Fibroblast of skin of back (primary cell): ENCODE measurements around the gene CLEC4F.

ENCODE experiments used
- DNase-seq: peaks from one replicate; pipeline ENCODE4 v3.0.0-alpha.2; 2013

The CLEC4F gene

DNA sequence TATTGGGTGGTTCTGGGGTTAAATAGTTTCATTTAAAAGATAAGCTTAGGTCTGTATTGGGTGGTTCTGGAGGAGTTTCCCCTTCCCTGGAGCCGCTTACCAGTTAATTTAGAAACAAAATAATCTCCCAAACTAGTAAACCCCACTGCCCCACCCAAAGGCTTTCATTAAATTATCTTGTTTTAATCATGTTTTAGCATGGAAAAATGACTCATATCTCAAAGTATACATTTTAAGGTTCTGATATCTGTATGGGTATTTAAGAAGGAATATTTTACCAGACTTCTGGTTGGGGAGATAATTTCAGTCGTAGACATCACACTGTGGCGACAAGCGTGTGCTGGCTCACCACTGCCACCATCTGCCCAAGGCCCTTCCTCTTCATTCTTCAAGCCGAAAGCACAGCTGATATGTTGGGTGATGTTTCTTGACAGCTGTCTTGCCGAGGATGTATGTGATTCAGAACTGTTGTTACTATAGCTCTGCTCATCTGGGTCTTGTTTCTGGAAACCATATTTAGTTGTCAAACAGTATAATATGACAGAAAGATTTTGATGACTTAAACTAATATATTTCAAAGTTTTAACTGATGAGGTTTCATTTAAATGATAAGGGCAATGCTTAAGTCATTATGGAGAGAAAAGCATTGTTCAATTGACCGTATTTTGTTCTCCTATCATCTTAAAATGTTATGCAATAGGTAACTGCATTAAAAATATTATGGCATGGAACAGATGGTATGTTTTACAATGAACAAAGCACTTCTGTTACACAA lies 35.1 kb downstream of the CLEC4F start:
- peak; percentile 12 for DNase-seq

DNA sequence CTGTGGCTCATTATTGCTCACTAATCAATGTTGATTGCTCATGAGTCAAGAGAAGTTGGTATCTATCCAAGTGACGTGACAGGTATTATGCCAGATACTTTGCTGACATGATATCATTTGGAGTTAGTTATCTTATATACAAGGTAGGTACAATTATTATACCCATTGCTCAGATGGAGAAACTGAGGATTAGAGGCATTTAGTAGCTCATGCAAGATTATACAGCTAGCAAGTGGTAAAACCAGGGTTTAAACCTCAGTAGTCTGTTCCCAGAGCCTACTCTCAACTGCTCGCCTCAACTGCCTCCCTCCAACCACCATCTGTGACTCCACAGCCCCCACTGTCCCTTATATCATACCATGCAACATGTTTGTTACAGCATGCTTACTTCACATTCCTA lies 36.1 kb downstream of the CLEC4F start:
- DNase-seq: no peak

DNA sequence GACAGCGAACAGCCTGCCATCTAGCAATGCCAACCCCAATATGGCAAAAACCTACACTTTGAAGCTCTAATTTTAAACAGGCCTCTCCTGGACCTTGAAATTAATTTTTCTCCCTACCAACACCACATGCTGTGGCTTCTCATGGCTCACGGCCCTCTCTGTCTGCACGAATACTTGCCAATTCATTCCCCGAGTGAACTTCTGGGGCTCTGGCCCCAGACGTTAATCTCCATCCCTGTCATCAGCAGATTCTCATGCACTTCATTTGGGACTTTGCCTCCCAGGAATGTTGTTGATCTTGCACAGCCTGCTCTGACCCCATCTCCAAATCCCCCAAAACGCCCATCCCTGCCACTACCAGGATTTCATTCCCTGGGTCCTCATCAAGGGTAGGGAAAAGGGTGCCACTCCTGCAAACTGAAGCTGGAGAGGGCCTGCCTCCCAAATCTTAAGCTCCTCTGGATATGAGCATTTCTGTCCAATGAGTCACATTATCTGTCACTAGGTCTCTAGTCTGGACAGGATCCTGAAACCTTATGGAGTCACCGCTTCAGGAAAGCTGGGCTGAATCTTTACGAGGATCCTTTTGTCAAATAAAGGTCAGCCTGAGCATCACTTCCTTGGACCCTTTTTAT lies 40.4 kb downstream of the CLEC4F start:
- peak; percentile 39 for DNase-seq

DNA sequence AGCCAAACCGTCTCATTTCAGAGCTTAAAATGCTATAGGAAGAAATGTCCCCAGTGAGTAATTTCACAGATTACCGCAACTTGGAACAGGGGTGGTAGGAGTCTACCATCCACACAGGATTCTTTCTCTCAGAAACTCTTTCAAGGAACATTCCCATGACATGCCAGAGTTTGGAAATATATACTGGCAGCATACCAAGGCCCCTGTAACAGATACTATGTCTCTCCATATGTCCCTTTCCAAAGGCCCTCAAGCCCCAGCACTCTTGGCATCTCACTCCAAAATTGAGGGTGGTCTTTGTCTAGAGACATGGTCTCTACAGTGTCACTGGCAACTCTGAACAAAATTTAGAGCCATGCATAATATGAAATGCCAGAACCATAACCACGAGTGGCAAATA lies 40.9 kb downstream of the CLEC4F start:
- DNase-seq: no peak

DNA sequence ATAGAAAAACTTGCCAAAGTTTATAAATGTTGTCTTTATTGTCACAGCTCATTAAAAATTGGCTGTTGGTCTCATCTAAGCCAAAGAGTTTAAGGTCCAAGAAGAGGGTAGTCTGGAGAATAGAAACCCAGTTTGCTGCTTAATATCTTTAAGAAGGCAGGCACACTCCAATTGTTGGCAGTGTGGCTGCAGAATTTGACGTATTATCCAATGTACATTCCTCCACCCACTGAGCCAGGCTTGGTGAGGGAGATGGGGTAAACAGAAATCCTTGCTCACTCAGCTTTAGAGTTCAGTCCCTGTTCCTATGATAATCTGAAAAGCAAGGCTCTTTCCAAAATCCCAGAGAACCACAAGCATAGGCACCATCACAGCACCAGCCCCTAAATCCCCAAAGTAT lies 41.7 kb downstream of the CLEC4F start:
- DNase-seq: no peak

DNA sequence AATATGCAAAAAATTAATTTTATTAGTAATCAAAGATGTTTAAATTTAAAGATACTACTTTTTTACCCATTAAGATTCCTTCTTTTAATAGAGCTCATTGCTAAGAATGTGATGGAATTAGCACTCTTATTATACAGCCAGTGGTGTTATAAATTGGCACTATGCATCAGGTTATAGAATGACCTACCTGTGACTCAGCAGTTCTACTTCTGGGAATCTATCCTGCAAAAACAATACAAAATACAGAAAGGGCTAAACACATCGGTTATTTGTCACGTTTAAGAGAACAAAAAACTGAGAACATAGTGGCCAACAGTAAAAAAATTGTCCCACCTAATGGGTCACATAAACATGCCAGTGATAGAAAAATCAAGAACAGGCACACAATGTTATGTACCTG lies 42.9 kb downstream of the CLEC4F start:
- DNase-seq: no peak

DNA sequence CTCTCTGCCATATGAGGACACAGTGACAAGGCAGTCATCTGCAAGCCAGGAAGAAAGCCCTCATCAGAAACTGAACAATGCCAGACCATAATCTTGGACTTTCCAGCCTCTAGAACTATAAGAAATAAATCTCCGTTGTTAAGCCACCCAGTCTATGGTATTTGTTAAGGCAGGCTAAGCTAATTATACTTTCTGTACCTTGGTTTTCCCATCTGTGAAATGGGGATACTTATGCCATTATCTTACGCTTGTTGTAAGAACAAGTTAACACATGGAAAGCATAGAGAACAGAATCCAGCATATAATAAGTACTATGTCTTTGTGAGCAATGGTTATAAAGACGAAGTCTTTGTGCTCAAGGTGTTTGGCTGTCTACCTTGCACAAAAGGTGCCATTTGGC lies 44.1 kb downstream of the CLEC4F start:
- DNase-seq: no peak

DNA sequence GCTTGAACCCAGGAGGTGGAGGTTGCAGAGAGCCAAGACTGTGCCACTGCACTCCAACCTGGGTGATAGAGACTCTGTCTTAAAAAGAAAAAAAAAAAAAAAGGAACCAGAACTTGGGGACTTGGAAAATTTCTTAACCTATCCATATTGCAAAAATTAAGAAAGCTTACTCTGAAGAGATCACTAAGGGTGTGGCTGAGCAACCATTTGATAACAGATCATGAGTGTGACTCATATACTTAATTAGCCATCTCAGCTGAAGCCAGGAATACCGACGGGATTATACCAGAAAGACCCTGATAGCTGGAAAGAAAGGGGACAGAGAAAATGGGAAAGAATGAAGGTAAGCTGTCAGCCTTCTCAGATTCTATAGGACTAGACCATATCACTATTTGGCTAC lies 45.3 kb downstream of the CLEC4F start:
- DNase-seq: no peak

DNA sequence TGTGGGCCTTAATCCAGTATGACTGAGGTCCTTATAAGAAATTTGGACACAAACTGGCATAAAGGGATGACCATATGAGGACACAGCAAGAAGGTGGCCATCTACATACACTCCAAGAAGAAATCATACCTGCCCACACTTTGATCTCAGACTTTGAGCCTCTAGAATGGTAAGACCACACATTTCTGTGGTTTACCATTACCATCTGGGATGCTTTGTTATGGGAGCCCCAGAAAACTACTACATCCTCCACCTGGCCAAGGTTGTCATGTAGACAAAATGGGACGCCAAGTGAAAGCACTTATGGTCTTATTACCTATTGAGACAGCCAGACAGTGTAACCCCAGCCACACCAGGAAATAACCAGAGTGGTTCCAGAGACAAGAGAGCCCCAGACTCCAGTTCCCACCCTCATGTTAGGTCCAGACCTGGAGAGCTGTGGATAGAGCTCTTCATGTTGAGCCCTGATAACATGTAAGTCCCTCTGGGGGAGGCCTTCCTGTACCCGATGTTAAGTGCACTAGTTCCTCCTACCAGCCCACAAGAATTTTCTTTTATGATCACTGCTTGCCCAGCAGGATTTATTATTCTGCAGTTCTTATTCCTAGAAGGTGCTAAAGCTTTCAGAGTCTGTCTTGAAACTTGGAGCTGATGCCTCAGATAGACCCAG lies 47.8 kb downstream of the CLEC4F start:
- no peak for DNase-seq

DNA sequence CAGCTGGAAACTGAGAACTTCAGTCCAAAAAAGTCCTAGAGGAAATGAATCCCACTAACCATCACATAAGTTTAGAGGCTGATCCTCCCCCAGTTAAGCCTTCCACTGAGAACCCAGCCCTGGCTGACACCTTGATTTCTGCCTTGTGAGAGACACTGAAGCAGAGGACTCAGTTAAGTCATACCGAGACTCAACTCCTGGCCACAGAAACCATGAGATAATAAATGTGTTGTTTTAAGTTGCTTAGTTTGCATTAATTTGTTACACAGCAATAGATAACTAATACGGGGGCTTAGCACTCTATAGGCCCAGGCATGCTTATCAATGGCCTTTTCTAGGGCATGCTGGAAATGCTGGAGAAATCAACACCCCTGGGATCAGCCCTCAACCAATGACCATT lies 49.0 kb downstream of the CLEC4F start:
- no peak for DNase-seq

DNA sequence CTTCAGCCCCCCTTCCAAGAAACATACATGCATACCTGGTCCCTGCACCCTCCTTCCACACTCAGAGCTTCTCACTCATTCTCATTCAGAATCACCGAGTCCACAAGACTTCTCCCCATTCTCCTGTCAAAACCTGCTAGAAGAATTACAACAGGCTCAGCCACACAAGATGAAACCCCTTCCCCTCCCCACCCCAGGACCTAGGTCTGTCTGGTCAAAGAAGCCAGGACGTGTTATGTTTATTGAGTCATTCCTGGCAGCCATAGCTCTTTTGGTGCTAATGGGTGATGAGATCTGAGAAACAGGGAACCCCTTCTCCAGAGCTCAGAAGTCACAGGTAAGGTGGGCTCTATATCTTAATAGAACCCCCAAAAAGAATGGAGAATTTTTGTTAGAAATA lies 50.9 kb downstream of the CLEC4F start:
- DNase-seq: no peak

DNA sequence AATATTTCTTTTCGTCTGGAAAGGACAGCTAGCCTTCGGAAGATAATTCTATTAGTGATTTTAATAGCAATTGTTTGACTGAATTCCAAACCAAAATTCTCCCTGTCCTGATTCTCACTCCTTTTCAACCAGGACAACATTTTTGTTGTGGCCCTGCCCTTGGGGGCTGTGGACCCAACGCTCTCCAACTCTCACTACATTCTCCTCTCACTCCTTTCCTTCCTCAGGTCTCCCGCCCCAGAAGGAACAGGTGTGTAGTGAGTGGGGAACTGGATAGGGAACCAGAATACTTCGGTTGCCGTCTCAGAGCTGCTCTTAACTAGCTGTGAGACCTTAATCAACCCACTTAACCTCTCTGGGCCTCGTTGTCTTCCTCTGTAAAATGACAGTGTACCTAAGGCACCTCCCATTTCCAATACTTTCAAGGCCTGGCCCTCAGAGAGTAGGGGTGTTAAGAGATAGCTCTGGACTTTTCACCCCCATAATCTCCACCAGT lies 51.8 kb downstream of the CLEC4F start:
- DNase-seq: no peak

DNA sequence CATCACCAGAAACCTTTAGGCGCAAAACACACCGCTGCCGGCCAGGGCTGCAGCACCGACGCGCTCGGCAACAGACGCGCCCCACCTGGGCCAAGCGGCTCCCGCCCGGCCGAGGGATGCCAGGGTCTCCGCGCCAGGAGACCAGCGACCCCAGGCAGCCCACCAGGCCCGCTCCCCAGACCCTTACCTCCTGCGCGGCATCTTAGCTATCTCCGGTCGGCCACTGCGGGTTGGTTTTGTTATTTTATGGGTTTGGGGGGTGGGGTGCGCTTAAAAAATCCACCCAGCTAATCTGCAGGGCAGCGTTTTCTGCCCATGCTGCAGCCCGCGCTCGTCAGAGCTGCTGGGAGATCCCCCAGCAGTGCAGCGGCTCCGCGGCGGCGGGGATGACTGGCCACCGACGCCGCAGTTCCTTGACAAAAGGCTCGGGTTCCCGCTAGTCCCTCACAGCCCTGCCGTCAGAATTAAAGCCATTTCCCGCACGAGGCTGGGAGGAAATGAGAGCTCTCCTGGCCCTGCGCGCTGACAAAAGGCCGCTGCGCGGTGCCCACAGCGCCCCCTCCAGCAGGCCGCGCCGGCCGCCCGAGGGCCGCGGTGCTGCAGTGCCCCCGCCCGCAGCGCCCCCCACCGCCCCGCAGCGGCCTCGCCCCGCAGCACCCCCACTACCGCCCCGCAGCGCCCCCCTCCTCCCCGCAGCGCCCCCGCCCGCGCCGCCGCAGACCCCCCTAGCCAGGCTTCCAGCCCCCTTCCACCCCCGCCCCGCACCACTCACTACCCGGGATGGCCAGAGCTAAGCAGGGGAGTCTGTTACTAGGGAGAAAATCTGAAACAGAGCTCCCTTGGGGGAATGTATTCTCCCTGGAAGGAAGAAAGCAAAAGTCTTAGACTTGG lies 52.5 kb downstream of the CLEC4F start, which contains the start of gene ADD2:
TSS of gene ADD2 (minus strand) at position 502 of the 891 bp plus-strand sequence. CDS start 61,792 bp downstream, outside the sequence.
- peak; percentile 41 for DNase-seq

DNA sequence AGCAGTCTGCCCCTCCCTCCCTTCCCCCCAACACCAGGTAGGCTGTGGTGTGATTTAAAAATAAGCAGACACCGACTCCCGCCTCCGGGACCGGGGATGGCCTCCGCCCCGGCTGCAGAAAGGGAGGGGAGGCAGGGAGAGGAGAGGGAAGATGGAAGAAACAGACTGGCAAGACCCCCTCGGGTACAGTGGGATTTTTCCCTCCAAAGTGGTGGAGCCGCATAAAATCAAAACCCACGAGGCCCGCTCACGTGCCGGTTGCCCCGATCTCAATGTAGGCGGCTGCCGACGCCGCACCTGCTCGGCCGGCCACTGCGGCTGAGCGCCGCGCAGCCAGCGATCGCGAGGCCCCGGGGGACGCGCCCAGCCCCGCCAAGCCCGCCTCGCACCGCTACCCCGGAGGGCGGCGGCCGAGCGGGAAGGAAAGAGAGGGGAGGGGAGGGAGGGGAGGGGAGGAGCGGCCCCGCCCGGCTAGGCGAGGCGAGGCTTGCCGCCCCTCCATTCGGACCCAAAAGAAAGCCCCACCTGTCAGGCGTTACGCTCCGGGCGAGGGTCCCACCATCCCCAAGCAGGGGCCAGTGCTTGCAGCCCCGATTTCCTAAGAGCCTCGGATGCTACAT lies 53.2 kb downstream of the CLEC4F start:
- no peak for DNase-seq

DNA sequence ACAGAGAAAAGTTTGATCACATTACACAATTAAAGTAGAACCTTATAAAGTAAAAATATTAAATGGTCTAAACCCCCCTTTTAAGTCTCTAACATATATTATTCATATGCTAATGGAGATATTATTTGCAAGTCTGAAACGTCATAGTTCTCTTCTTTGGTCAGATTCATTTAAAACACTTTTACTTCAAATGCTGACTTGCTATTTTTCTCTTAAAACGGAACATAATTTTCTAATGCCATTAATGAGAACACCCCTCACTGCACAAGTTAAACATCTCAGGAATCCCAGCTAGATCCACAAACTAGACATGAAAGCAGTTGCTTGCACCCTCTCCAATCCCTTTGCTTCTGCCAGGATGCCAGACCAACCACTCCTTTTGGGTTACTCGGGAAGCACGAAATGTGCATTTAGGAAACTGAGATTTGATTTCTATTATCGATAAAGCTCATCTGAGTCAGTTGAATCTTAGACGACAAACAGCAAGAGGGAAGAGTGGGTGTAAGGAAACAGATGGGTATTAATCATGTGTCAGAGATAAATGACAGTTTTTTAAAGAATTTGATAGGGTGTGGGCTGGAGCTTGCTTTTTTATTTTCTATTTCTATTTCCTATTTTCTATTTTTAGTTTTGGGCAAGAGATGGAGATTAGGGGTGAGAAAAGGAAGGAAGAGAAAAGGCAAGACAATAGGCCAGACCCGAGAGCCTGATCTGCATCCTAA lies 53.9 kb downstream of the CLEC4F start:
- no peak for DNase-seq

DNA sequence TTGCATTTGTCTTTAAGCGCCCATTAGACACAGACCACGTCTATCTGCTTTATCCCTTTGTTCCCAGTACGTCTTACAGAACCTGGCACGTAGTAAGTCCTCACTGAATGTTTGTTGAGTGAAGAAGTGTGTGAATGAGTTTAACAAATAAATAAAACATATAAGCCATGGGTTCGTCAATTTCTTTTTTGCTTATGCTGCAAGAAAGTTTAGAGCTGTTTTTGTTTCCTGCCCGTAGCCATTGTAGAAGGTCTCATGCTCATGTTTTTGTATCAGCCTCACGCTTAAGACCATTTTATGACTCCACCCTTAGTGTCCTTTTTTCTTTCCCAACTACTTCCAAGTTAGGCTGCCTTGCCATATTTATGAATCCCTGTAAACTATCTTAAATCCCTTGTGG lies 54.9 kb downstream of the CLEC4F start:
- DNase-seq: no peak

DNA sequence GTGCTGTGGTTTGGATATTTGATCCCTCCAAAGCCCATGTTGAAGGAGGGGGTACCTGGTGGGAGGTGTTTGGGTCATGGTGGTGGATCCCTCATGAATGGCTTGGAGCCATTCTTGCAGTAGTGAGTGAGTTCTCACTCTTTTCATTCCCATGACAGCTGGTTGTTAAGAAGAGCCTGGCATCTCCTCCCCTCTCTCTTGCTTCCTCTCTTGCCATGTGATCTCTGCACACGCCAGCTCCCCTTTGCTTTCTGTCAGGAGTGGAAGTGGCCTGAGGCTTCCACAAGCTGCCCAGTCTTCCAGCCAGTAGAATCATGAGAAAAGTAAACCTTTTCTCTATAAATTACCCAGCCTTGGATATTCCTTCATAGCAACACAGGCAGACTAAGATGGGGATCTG lies 61.0 kb downstream of the CLEC4F start:
- no peak for DNase-seq
